GM19239 (cell line): ENCODE data around the gene ADH1B.
"Not testable (repeated sequence)": the region's sequence is repeated elsewhere in the genome, so short reads cannot be mapped to it uniquely, and the experiment has no call there.

Source experiments
- DNase-seq: peaks from one replicate; pipeline ENCODE4 v3.0.0; 2011; ENCODE audit warnings: low spot score; ENCODE audit not compliant: insufficient read length
- FAIRE-seq: peaks from 2 replicates; lab custom pipeline; 2011; peaks lifted over from hg19 to GRCh38; lab: Jason Lieb, UNC

Gene ADH1B

DNA sequence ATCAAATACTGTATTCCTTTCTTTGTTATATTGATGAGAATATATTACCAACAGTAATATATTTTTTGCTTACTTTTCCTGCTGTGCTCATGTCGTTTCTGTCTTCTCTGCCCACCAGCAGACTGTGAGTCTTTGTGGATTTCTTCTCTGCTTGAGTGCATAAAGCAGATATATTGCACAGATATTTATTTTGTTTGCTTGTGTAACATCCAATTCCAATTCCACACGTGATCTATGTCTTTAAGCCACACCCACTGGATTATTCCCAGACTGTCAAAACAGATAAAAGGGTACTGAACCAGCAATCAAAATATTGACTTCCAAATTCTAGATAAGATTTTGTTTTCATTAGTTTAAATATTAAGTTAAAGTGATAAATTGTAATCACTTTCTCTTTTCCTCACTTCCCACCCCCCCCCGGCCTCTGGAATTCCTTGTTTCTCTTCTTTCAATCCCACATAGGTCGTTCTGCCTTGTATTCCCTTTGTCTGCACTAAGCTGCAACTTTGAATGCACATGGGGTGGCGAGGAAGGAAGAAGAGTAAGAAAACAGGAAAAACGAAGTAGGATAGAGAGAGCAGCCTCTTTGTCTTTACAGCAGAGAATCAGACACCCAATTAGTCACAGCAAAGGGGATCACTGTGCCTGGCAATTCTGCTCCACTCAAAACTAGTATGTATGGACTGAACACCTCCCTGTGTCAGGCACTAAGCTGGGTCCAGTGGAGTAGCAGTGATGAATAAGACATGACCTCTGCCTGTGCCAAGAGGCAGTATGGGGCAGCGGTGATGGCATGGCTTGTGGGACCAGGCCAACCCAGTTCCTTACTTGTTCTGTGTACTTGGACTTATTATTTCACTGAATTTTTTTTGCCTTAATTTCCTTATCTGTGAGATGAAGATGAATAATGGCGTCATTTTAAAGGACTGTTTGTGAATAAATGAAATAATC is at the start of gene ADH1B:
Gene ADH1B (minus strand): TSS at position 161 of the 951 bp plus-strand sequence. CDS start 70 bp downstream, at position 91.
- DNase-seq: no peak
- FAIRE-seq: no peak

DNA sequence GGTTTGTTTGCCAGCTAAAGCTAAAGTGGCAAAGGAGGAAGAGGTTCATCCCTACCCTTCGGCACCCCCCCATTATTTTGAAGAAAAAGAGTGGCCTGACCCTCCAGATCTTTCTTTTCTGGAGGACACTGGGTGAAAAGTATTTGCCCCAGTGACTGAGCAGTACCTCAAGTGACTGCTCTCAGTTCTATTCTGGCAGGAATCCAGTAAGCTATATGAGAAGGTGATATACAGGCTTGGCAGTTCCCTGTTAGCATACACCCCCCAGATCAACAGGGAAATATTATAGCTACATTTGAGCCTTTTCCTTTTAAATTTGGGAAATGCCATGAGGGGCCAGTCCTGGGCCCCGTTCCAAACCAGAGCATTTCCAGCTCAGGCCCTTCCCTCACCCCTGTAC is 46.6 kb upstream of the ADH1B start:
- DNase-seq, FAIRE-seq: not testable (repeated sequence)

DNA sequence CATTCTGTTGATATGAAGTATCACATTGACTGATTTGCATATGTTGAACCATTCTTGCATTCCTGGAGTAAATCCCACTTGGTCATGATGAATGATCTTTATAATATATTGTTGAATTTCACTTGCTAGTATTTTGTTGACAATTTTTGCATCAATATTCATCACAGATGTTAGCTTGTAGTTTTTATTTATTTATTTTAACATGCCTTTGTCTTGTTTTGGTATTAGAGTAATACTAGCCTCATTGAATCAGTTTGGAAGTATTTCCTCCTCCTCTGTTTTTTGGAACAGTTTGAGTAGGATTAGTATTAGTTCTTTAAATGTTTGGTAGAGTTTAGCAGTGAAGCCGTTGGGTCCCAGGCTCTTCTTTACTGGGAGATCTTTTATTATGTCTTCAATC is 45.3 kb upstream of the ADH1B start:
- DNase-seq: no peak
- FAIRE-seq: no peak

DNA sequence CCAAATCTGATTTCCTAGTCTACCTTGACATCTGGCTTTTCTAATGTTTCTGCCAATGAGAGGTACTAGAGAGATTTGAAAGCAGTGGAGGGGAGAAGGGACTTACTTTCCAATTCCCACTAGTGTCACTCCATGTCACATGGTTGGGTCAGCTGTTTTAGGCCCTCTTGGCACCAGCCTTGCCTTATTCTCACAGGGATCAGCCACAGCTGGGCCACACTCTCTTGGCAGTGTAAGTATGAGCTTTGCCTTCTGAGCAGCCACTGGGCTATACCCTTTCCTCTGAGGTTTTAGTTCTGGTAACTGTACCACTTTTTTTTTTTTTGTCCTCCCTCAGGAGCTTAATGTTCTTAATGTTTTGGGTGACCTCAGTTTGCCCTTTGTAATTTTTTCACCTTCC is 41.6 kb upstream of the ADH1B start:
- DNase-seq (no peak), FAIRE-seq (no peak)

DNA sequence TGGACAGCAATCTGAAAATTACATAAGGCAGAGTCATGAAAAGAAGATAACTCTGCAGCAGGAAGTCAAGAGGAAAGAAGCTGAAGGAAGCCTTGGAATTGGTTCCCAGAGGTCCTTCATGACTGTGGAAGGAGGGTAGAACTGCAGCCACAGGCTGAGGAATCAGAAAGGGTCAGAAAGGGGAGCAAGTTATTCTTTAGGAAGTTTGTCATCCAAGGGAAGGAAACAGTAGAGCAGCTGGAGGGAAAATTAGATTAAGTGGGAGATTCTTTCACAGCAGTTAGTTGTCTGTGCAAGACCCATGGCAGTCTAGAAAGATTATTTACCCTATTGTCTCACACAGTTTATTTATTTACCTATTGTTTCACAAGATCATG is 40.7 kb upstream of the ADH1B start:
- DNase-seq (no peak), FAIRE-seq (no peak)

DNA sequence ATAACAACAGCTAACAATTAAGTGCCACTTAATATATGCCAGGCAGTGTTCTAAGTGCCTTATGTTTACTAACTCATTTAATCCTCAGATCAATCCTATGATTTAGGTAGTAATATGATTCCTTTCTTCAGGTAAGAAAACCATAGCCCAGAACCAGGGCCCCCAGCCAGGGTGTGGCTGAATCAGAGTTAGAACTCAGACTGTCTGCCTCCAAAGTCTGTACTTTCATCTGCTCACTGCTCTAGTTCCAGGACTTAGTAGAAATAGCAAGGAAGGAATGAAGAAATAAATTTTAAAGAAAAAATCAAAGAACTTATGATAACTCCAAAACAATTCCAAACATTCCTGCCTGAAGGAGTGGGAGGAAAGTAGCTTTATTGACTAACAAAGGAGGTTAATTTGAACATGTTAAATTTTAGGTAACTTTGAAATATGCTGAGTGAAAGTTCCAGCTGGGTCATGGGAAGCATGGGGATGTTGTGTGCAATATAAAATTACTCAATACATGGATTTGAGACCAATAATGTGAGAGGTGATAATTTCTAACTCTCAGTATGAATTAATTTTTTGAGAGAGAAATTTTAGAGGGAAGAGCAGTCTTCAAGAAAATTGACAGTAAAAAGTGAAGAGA is 40.2 kb upstream of the ADH1B start:
- no peak for FAIRE-seq

DNA sequence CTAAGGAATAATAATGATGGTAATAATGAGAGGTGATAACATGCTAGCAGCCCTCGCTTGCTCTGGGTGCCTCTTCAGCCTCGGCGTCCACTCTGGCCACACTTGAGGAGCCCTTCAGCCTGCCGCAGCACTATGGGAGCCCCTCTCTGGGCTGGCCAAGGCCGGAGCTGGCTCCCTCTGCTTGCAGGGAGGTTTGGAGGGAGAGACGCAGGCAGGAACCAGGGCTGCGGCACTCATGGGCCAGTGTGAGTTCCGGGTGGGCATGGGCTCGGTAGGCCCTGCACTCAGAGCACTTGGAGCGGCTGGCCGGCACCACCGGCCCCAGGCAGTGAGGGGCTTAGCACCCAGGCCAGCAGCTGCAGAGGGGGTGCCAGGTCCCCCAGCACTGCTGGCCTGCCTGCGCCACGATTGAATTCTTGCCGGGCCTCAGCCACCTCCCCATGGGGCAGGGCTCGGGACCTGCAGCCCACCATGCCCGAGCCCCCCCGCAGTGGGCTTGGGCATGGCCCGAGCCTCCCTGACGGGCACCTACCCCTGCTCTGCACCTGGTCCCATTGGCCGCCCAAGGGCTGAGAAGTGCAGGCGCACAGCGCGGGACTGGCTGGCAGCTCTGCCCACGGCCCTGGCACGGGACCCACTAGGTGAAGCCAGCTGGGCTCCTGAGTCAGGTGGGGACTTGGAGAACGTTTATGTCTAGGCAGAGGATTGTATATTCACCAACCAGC is 38.4 kb upstream of the ADH1B start:
- DNase-seq (no peak), FAIRE-seq (no peak)

More for the DNA sequence above, 40.2 kb upstream of the ADH1B start:
- DNase-seq: no peak

DNA sequence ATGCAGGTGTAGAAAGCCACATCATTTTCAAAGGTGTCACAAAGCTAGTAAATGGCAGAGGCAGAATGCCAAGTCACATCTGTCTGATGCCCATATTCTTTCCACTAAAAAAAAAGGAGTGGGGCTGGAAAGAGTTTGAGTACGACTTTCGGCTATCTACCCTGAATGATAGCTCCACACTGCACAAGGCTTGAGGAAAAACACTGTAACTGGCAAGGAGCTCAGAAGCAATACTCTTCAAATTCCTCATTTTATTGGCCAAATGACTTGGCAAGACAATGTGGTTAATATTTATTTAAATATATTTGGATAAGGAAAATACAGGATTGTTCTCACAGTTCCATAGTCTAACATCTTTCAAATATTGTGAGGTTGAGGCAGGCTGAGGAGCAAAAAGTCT is 36.7 kb upstream of the ADH1B start:
- DNase-seq: no peak
- no peak for FAIRE-seq

DNA sequence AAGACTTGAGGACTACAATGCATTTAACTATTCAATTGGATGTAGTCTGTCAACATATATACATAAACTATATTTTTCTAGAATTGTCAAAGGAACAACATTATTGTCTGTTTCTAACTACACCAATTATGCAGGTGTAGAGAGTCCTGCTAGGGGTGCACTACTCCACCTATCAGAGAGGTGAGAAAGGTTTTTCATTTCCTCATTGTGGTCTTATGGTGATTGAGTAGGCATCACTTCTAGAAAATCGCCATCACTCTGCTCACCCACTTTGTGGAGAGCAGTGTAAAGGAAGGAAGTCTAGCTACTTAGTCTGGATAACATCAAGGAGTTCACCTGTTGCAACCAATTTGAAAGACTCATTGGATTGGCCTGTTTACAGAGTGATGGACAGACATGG is 35.8 kb upstream of the ADH1B start:
- FAIRE-seq (peak; percentile 31), DNase-seq (peak; percentile 15)

DNA sequence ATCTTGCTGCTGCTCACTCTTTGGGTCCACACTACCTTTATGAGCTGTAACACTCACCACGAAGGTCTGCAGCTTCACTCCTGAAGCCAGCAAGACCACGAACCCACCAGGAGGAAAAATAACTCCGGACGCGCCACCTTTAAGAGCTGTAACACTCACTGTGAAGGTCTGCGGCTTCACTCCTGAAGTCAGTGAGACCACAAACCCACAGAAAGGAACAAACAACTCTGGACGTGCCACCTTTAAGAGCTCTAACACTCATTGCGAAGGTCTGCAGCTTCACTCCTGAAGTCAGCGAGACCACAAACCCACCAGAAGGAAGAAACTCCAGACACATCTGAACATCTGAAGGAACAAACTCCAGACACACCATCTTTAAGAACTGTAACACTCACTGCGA is 34.9 kb upstream of the ADH1B start:
- DNase-seq, FAIRE-seq: not testable (repeated sequence)

DNA sequence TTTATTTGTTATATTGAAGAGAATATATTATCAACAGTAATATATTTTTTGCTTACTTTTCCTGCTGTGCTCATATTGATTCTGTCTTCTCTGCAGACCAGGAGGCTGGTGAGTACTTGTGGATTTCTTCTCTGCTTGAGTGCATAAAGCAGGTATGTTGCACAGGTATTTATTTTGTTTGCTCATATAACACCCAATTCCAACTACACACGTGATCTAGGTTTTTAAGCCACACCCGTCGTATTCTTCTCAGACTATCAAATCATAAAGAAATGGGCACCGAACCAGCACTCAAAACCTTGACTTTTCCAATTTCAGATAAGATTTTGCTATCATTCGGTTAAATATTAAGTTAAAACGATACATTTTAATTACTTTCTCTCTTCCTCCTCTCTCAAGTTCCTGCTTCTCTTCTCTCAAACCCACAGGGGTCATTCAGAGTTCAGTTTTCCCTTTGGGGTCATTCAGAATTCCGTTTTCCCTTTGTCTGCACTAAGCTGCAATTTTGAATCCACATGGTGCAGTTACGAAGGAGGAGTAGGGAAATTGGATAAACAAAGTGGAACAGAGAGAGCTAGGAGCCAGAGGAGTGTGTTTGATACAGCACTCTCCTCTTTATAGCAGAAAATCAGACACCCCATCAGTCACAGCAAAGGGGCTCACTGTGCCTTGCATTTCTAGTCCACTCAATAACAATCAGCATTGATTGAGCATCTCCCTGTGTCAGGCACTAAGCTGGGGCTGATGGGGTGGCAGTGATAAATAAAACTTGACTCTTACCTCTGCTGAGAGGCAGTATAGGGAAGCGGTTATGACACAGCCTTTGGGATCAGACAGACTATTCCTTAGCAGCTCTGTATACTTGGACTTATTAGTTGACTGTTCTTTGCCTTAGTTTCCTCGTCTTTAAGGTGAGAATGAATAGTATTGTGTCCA is 31.7 kb upstream of the ADH1B start, which contains the start of gene ADH1C:
Gene ADH1C (minus strand): TSS at position 145 of the 936 bp plus-strand sequence. CDS start 71 bp downstream, at position 74.
- DNase-seq (no peak), FAIRE-seq (peak; percentile 71)

DNA sequence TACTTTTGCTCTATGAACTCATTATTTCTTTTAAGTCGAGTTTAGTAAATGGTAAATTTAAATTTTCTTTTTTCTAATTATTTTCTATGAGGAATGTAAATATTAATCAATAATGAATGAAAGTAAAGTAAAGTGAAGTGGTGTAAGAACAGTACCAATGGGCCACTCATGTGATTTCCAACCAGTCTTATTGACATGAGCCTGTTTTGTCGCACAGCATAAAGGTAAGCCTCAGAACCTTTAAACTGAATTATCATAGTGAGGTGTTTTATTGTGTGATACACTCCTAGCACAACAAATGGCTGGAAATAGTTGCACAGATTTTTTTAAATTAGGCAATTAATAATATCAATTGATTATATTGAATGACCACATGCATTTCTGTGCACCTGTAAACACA is 30.3 kb upstream of the ADH1B start:
- FAIRE-seq: no peak
- DNase-seq: no peak

DNA sequence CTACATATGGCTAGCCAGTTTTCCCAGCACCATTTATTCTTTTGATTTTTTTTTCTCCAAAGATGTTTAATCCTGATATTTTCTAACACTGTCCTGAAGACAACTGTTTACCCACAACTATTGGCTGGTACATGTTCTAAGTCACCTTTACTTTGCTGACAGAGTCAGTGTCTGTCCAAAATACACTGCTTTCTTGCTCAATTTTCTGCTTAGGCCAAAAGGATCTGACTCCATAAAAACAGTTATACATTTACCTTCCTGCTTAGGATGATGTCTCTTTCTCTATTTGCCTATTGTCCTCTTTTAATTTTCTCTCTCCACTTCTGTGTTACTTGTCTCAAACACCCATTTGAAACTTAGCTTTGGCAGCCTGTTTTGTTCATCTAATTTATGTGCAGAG is 28.1 kb upstream of the ADH1B start:
- no peak for FAIRE-seq
- no peak for DNase-seq

DNA sequence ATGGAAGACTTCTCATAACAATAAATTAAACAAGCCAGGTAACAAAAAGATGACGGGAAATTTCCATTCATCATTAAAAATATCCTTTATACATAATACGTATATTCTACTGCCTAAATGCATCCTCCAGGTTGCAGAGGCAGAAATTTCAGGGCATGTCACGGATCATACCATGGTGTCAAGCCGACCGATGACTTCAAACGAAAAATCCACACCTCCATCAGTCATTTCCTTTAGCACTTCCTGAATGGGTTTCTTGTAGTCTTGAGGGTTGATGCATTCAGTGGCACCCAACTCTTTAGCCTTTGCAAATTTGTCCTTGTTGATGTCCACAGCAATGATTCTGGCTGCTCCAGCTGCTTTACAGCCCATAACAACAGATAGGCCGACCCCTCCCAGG is 21.4 kb upstream of the ADH1B start:
- not testable (repeated sequence) for FAIRE-seq, DNase-seq

DNA sequence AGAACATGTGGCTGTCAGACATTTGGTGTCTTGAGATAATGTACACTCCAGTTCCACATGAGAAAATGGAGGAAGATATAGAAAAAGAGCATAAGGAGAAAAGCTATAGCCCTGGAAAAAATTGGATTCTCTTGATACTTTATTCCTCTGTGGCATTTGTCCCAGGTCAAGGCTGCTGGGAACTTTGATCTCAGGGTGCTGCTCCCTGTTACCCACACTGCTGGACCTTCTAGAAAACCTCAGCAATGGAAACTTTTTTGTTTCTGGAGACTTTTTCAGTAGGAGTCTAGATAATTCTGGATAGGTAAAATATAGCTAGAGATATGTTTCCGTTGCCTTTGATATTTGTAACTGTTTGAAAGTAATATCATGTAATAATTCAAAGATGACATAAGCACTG is 20.2 kb upstream of the ADH1B start:
- no peak for FAIRE-seq

DNA sequence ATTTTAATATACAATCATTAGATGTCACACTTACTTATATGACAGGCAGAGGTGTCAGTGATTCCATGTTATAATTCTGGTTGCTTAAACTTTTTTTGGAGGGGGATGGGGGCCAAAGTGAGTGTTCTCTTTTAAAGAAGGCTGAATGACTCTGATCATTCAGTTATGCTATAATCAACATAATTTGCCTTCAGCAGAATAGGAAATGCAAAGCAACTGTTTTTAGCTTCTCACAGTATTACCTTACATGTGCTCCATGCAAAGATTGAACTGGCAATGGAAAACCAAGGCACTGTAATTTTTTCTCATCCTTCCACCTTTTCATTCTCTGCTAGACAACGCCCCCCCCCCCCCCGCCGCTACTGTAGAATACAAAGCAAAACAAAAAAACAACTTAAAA is 18.0 kb upstream of the ADH1B start:
- FAIRE-seq (no peak), DNase-seq (no peak)

More for the DNA sequence above, 20.2 kb upstream of the ADH1B start:
- no peak for DNase-seq

DNA sequence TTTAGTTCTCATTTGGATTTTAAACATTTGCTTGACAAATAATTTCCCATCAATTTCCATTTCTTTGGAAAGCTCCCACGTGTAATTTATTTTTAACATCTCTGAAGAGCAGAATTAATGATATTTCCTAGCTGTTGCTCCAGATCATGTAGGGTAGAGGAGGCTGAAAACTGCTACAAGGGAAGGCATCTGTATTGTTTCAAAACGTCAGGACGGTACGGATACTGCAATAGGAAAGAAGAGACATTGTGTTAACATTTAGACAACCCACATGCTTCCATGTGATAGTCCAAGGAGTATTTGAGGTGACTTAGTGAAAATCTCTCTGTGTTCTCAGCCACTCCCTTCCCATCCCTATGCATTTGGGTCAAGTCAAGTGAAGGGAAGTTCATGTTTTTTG is 15.4 kb upstream of the ADH1B start:
- FAIRE-seq (no peak), DNase-seq (no peak)

DNA sequence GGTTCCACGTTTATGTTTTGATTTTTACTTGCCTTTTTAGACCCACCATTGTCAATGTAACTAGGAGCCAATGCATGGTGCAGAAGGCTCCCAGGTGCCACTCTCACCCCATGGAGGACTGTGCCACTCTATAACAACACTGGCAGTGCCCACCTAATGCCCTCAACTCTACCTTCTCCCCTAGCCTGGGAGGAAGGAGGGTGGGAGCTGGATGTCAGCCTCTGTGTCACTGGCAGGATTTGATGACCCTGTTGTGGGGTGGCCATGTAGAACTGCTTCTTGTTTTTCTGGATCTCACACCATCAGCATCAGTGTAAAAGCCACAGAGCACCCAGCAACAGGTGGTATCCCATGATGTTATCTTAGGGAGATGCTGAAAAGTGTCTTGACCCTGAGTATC is 13.7 kb upstream of the ADH1B start:
- FAIRE-seq (no peak), DNase-seq (no peak)

DNA sequence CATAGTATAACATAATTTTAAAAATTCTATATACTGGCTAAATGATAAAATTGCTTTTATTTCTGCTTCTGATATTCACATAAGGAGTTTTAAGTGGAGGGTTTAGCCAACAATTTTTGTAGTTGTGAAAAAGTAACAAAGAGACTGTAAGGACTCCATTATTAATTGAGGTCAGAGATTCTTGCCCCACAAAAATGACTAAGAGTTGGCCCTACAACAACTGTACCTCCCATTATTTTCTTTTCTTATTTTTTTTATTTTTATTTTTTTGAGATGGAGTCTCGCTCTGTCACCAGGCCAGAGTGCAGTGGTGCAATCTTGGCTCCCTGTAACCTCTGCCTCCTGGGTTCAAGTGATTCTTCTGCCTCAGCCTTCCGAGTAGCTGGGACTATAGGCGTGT is 9.4 kb upstream of the ADH1B start:
- no peak for FAIRE-seq
- no peak for DNase-seq

DNA sequence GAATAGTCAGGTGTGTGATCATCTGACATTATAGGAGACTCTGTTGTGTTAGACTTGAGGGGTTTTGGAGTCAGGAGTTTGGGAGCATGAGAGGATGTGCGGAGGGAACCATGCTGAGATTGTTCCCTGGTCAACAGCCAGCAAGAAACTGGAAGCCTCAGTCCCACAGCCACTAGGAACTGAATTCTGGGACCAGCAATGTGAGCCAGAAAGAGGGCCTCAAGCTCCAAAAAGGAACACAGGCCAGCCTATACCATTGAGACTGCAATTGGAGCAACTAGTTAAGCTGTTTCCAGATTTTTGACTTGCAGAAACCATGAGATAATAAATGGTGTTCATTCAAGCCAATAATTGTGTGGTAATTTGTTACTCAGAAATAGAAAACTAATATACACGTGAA is 8.7 kb upstream of the ADH1B start:
- DNase-seq (no peak), FAIRE-seq (no peak)
